BE2C (cell line): ENCODE data around the gene AKAP5.

Experiments
- DNase-seq: peaks from one replicate; pipeline ENCODE4 v3.0.0-alpha.2; 2020
- H3K27me3 ChIP-seq: fragments of 250-450 bp; sonication (Bioruptor Pico); 2 replicates; pipeline ENCODE4 v1.5.1; 2020; ENCODE audit warnings: mild to moderate bottlenecking
- H3K36me3 ChIP-seq: fragments of 250-450 bp; sonication (Bioruptor Pico); 2 replicates; pipeline ENCODE4 v1.5.1; 2020; ENCODE audit warnings: mild to moderate bottlenecking
- H3K4me1 ChIP-seq: fragments of 250-450 bp; sonication (Bioruptor Pico); 2 replicates; pipeline ENCODE4 v1.5.1; 2020
- H3K4me3 ChIP-seq: 2 replicates; pipeline ENCODE4 v1.5.1; 2011; ENCODE audit warnings: low read depth, low read length
- H3K9me3 ChIP-seq: fragments of 250-450 bp; sonication (Bioruptor Pico); 2 replicates; pipeline ENCODE4 v1.5.1; 2020
- CTCF ChIP-seq: IDR thresholded peaks from 2 replicates; pipeline ENCODE4 v1.5.1; 2012; ENCODE audit warnings: mild to moderate bottlenecking, low read depth, low read length

The AKAP5 gene

GRCh38 chr14:64506721-64507120 is 41.4 kb downstream of the AKAP5 start:
- Histone ChIP-seq H3K4me3 (peak overlapping the region; percentile 31), H3K36me3 (peaks cover 2% of the 10 kb centered on the region; the same call in 1 of the 2 replicates), H3K27me3 (no peaks in the 10 kb centered on the region), H3K9me3 (no peaks in the 10 kb centered on the region), H3K4me1 (peaks cover 22% of the 10 kb centered on the region; the same call in 1 of the 2 replicates)
- TF ChIP-seq CTCF = no peak
- no peak for DNase-seq

DNA sequence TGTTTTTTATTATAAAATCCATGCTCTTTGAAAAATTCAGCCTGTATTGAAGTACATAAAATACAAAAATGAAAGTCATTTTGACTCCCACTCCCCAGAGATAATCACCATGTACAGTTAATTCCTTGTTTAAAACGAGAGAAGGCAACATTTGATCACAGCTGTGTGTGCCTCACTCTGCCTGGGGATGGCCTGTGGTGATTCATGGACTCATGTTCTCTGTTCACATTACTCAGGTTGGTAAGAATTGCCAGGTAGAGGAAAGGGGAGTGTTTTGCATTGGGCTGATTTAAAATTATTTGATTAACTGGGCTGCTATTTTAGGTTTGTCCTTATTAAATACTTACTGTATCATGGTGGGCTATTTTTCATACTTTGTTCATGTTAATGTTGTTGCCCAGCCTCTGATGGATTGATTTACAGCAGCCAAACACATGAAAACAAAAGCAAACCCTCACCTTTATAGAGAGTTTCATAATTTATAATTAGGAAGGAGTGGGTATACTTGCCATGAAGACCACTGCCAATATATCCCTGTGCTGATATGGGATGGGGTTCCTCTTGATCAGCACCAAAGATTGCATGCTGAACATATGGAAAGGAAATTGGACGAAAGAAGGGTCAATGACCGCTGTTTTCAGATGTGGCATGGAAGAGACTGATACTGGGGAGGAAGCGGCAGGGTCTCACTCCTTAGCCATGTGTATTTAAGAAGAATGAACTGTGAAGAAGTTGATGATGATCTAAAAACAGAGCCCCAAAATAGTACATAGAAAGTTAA is 42.3 kb downstream of the AKAP5 start:
- Histone ChIP-seq H3K27me3 (no peaks in the 10 kb centered on the region), H3K36me3 (peaks cover 2% of the 10 kb centered on the region; the same call in 1 of the 2 replicates), H3K9me3 (no peaks in the 10 kb centered on the region), H3K4me3 (no peak overlapping the region; the same call in 1 of the 2 replicates), H3K4me1 (peaks cover 22% of the 10 kb centered on the region; the same call in 1 of the 2 replicates)
- no peak for DNase-seq
- no peak for TF ChIP-seq CTCF

- H3K36me3 ChIP-seq = peaks cover 2% of the 10 kb centered on the region; the same call in 1 of the 2 replicates
- peaks cover 22% of the 10 kb centered on the region; the same call in 1 of the 2 replicates for H3K4me1 ChIP-seq
- DNase-seq = no peak
- no peaks in the 10 kb centered on the region for H3K27me3 ChIP-seq
- H3K9me3 ChIP-seq = no peaks in the 10 kb centered on the region
- TF ChIP-seq CTCF = no peak
- no peak overlapping the region for H3K4me3 ChIP-seq
Observed at GRCh38 chr14:64508215-64508776, 43.0 kb downstream of the AKAP5 start.

DNA sequence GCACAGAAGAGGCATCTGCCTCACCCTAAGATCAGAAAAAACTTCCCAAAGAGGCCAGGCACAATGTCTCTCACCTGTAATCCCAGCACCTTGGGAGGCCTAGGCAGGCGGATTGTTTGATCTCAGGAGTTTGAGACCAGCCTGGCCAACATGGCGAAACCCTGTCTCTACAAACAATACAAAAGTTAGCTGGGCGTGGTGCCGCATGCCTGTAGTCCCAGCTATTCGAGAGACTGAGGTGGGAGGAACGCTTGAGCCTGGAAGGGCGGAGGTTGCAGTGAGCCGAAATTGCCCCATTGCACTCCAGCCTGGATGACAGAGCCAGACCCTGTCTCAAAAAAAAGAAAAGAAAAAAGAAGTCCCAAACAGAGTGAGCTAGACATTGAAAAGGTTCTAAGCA is 43.7 kb downstream of the AKAP5 start:
- no peak overlapping the region for H3K4me3 ChIP-seq
- DNase-seq = no peak
- H3K4me1 ChIP-seq = peaks cover 22% of the 10 kb centered on the region; the same call in 1 of the 2 replicates
- no peak for TF ChIP-seq CTCF
- H3K27me3 ChIP-seq = no peaks in the 10 kb centered on the region
- H3K9me3 ChIP-seq = no peaks in the 10 kb centered on the region
- peaks cover 2% of the 10 kb centered on the region; the same call in 1 of the 2 replicates for H3K36me3 ChIP-seq

- peaks cover 2% of the 10 kb centered on the region; the same call in 1 of the 2 replicates for H3K36me3 ChIP-seq
- DNase-seq = peak; percentile 72
- H3K27me3 ChIP-seq = no peaks in the 10 kb centered on the region
- H3K4me3 ChIP-seq = no peak overlapping the region
- peak; percentile 99 for TF ChIP-seq CTCF
- peaks cover 22% of the 10 kb centered on the region; the same call in 1 of the 2 replicates for H3K4me1 ChIP-seq
- no peaks in the 10 kb centered on the region for H3K9me3 ChIP-seq
Observed at GRCh38 chr14:64510825-64511671, 45.7 kb downstream of the AKAP5 start.
